H1 (cell line): ENCODE data around the gene HIGD2B.

ENCODE experiments used
- CREB1 ChIP-seq: IDR thresholded peaks from 2 replicates; pipeline ENCODE4 v1.6.1; 2012; ENCODE audit warnings: inconsistent platforms
- EZH2 ChIP-seq: fragments of 200-600 bp; sonication (generic); IDR thresholded peaks from 2 replicates; pipeline ENCODE4 v1.7.1; 2012; ENCODE audit warnings: low read depth, mild to moderate bottlenecking, moderate library complexity, low read length, inconsistent platforms; ENCODE audit not compliant: severe bottlenecking
- FOSL1 ChIP-seq: IDR thresholded peaks from 2 replicates; pipeline ENCODE4 v1.6.1; 2011; ENCODE audit warnings: mild to moderate bottlenecking, low read depth, low read length, moderate library complexity; ENCODE audit not compliant: insufficient read depth
- GABPA ChIP-seq: IDR thresholded peaks from 2 replicates; pipeline ENCODE4 v1.6.1; 2011; ENCODE audit warnings: mild to moderate bottlenecking, low read length, moderate library complexity, borderline replicate concordance; ENCODE audit not compliant: insufficient read depth
- NRF1 ChIP-seq: IDR thresholded peaks from 2 replicates; pipeline ENCODE4 v1.6.1; 2011; ENCODE audit warnings: mild to moderate bottlenecking, low read depth, low read length, improper control_type of control experiment
- POLR2A ChIP-seq, 2 experiments: IDR thresholded peaks; 1 replicate in 1 of 2; 2 replicates in 1 of 2; pipeline ENCODE4 v1.6.1; 2011; ENCODE audit warnings: low read depth in 2 of 2, low read length in 2 of 2, mild to moderate bottlenecking in 2 of 2; ENCODE audit errors: control extremely low read depth in 1 of 2
- TF ChIP-seq, protein P1 (sequence below), 3 experiments: IDR thresholded peaks; 1 replicate in 2 of 3; 2 replicates in 1 of 3; pipeline versions ENCODE4 v1.5.1 to v1.6.1; 2011; ENCODE audit warnings: low read length in 3 of 3, mild to moderate bottlenecking in 3 of 3, inconsistent platforms in 2 of 3, low read depth in 1 of 3, moderate library complexity in 1 of 3; ENCODE audit not compliant: insufficient read depth in 1 of 3; ENCODE audit errors: control extremely low read depth in 1 of 3

DNA sequence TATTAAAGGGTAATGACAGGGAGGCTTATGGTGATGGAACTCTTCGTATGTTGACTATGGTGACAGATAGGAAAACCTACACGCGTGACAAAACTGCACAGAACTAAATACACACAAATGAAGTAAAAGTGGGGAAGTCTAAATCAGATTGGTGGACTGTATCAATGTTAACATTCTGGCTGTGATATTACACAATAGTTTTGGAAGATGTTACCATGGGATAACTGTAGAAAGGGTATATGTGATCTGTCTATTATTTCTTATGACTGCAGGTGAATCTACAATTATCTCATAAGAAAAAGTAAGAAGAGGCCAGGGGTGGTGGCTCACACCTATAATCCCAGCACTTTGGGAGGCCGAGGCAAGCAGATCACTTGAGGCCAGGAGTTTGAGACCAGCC, 9.1 kb downstream of the HIGD2B start:
- TF ChIP-seq, protein P1, sequence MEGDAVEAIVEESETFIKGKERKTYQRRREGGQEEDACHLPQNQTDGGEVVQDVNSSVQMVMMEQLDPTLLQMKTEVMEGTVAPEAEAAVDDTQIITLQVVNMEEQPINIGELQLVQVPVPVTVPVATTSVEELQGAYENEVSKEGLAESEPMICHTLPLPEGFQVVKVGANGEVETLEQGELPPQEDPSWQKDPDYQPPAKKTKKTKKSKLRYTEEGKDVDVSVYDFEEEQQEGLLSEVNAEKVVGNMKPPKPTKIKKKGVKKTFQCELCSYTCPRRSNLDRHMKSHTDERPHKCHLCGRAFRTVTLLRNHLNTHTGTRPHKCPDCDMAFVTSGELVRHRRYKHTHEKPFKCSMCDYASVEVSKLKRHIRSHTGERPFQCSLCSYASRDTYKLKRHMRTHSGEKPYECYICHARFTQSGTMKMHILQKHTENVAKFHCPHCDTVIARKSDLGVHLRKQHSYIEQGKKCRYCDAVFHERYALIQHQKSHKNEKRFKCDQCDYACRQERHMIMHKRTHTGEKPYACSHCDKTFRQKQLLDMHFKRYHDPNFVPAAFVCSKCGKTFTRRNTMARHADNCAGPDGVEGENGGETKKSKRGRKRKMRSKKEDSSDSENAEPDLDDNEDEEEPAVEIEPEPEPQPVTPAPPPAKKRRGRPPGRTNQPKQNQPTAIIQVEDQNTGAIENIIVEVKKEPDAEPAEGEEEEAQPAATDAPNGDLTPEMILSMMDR (IDR thresholded peaks at IDR 0.05; ENCODE audit: control extremely low read depth in 1 of 3, insufficient read depth in 1 of 3, low read depth in 1 of 3, low read length in 3 of 3), result no peak
- TF ChIP-seq POLR2A (IDR thresholded peaks at IDR 0.05; ENCODE audit: control extremely low read depth in 1 of 2, low read depth in 2 of 2, low read length in 2 of 2) (no peak), FOSL1 (no peak), CREB1 (no peak), NRF1 (no peak), EZH2 (no peak), GABPA (no peak)
